Measurements from ENCODE around the gene ESM1.
"Not testable (repeated sequence)": the region's sequence is repeated elsewhere in the genome, so short reads cannot be mapped to it uniquely, and the experiment has no call there.

Gene ESM1

GRCh38 chr5:55022450-55022849, 37.1 kb upstream of the ESM1 start:
- no peak for TF ChIP-seq CTCF (IDR thresholded peaks at IDR 0.05; ENCODE audit: control extremely low read depth, extremely low read depth, low read depth, missing control alignments)
- POLR2A ChIA-PET: no interaction called here
- no peak for DNase-seq (ENCODE audit: extremely low spot score)
- CTCF ChIA-PET: no interaction called here

DNA sequence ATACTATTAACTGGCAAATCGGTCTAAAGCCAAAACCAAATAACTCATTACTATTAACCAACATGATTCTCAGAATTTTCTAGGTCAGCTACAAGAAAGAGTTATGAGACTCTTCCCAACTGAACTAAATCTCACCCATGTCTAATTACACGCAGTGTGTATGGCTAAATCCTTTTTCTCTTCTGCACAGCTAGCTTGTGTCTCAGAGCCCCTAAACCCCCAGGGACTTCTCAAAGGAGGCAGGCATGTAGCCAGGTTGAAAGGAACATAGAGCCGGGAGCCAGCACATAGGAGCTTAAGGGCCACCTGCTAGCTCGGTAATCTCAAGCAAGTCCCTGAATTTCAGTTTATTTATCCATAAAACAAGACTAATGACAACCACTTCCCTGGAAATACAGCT, 36.4 kb upstream of the ESM1 start:
- POLR2A ChIA-PET: no interaction called here
- CTCF ChIA-PET: interaction anchor here (0.9 kb wide), 1 partner anchor 56 kb away, joined by 3 read pairs; no protein-coding TSS in a partner anchor
- DNase-seq (ENCODE audit: extremely low spot score): no peak
- TF ChIP-seq CTCF (IDR thresholded peaks at IDR 0.05; ENCODE audit: control extremely low read depth, extremely low read depth, low read depth, missing control alignments): no peak

- DNase-seq (ENCODE audit: extremely low spot score): no peak
- POLR2A ChIA-PET: no interaction called here
- CTCF ChIA-PET: interaction anchor here (0.9 kb wide), 1 partner anchor 56 kb away, joined by 3 read pairs; no protein-coding TSS in a partner anchor
- no peak for TF ChIP-seq CTCF (IDR thresholded peaks at IDR 0.05; ENCODE audit: control extremely low read depth, extremely low read depth, low read depth, missing control alignments)
Observed at GRCh38 chr5:55021410-55021809, 36.0 kb upstream of the ESM1 start.

DNA sequence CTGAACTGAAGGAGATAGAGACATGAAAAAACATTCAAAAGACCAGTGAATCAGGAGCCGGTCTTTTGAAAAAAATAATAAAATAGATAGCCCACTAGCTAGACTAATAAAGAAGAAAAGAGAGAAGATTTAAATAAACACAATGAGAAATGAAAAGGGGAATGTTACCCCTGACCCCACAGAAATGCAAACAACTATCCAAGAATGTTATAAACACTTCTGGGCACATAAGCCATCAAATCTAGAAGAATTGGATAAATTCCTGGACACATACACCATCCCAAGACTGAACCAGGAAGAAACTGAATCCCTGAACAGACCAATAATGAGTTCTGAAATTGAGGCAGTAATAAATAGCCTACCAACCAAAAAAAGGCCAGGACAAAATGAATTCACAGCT, 24.8 kb upstream of the ESM1 start:
- CTCF ChIA-PET; DNase-seq (ENCODE audit: extremely low spot score); POLR2A ChIA-PET: not testable (repeated sequence)

DNA sequence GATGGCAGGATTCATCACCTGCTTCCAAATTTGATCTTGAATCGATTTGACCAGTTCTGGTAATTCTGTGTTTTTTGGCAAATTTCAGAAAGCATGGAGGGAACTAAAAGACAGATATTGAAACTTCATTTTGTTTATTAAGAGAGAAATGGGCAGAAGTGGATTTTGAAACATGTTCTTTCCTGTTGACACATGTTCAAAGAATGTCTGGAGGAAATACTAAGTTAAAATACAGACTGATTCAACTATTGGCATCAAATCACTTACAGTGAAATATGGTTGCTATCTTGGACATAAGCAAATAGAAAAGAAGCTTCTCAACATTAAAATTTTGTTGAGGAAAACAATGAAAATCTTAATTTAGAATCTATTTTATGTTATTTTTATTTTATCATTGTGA, 19.3 kb upstream of the ESM1 start:
- POLR2A ChIA-PET: no interaction called here
- CTCF ChIA-PET: no interaction called here
- no peak for TF ChIP-seq CTCF (IDR thresholded peaks at IDR 0.05; ENCODE audit: control extremely low read depth, extremely low read depth, low read depth, missing control alignments)
- no peak for DNase-seq (ENCODE audit: extremely low spot score)

DNA sequence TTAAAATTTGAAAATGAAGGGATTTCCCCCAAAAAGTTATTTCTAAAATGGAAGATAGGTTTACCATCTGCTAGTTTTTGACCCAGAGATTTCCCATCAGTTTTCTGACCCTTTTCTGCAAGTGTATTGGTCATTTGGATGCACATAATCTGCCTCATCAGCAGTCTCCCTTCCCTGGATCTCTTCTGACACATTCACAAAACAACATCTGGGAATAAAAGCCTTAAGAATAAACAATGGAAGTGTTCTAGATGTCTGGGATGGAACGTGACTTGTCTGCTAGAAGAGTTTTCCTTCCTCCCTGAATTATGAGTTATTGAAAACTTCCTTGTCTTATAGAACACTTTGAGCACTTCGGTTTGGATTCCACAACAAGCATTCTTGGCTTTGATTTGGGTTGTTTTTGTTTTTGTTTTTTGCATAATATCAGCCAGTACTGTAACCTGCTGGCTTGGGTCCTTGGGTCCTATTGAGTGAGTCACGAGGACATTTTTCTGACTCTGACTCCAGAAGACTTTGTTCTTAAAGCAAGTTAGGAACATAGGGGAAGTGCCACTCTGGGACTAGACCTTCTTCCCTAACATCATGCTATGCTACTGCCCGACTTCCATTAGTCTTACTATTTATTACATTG, 18.2 kb upstream of the ESM1 start:
- ChIA-PET CTCF (no interaction called here), POLR2A (no interaction called here)
- no peak for TF ChIP-seq CTCF (IDR thresholded peaks at IDR 0.05; ENCODE audit: control extremely low read depth, extremely low read depth, low read depth, missing control alignments)
- DNase-seq (ENCODE audit: extremely low spot score): no peak

- CTCF ChIA-PET; POLR2A ChIA-PET; DNase-seq (ENCODE audit: extremely low spot score): not testable (repeated sequence)
Observed at GRCh38 chr5:55002166-55002565, 16.8 kb upstream of the ESM1 start.

DNA sequence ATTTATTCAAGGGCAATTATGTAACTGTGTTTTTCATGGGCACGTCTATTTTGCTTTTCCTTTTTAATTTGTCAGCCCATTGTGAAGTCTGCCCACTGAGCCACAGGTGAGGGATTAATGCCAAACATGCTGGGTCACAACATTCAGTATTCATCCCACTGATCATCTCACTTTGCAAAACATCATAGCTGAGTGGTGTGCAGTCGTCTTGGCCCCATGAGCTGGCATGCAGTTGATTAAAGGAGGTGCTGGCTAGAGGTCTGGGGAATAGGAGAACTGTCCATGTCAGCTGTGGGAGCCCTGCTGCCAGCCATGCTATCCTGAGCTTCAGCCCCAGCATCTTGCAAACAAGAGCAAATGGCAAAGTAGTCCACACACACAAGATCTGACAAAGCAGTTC, 11.7 kb upstream of the ESM1 start:
- ChIA-PET POLR2A (no interaction called here), CTCF (interaction anchor here (1.4 kb wide), 1 partner anchor 14 kb away, joined by 3 read pairs; no protein-coding TSS in a partner anchor)
- TF ChIP-seq CTCF (IDR thresholded peaks at IDR 0.05; ENCODE audit: control extremely low read depth, extremely low read depth, low read depth, missing control alignments): no peak
- no peak for DNase-seq (ENCODE audit: extremely low spot score)
